Measurements from ENCODE around the gene KCNMB2. TPM values are rescaled to one million over a fixed set of nuclear protein-coding genes. Genes with fewer than 3 reads are reported as not detected.

The KCNMB2 gene
- total RNA-seq, 1 experiment from 2014 or later: not detected

DNA sequence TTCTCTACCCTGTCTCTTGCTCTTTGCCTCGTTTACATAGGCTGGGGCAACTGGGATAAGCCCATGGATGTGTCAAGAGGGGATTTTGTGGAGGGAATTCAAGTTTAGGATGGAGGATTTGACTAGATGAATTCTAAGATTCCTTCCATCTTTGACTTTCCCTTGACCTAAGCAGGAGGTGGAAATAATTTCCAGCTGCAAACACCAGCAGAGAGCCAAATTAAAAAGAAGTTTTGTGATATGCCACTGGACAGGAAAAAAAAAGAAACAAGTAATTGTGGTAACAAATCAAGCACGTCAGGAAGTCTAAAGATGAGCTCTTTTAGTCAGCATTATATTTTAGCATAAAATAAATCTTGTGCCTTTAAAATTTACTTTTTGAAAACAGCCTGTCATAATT is 49.8 kb downstream of the KCNMB2 start:
- ChIA-PET POLR2A (no interaction called here), CTCF (no interaction called here)
- no peaks in the 10 kb centered on the region for H3K4me1 Mint-ChIP-seq
- no peaks in the 10 kb centered on the region for H3K27me3 Mint-ChIP-seq (ENCODE audit: low read depth)
- H3K27ac Mint-ChIP-seq: no peak overlapping the region
- DNase-seq (ENCODE audit: low spot score) (no peak), ATAC-seq (no peak)
- H3K36me3 Mint-ChIP-seq: no peaks in the 10 kb centered on the region
- no peak for TF ChIP-seq ZNF138 (CRISPR knock-in tag; conservative IDR thresholded peaks at IDR 0.05)
- TF ChIP-seq MYBL2 (CRISPR knock-in tag; IDR thresholded peaks at IDR 0.05): no peak
- TF ChIP-seq ZNF423 (CRISPR knock-in tag; IDR thresholded peaks at IDR 0.05): no peak
- TF ChIP-seq, protein P1, sequence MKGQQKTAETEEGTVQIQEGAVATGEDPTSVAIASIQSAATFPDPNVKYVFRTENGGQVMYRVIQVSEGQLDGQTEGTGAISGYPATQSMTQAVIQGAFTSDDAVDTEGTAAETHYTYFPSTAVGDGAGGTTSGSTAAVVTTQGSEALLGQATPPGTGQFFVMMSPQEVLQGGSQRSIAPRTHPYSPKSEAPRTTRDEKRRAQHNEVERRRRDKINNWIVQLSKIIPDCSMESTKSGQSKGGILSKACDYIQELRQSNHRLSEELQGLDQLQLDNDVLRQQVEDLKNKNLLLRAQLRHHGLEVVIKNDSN (CRISPR knock-in tag; IDR thresholded peaks at IDR 0.05): no peak
- TF ChIP-seq, protein P2, sequence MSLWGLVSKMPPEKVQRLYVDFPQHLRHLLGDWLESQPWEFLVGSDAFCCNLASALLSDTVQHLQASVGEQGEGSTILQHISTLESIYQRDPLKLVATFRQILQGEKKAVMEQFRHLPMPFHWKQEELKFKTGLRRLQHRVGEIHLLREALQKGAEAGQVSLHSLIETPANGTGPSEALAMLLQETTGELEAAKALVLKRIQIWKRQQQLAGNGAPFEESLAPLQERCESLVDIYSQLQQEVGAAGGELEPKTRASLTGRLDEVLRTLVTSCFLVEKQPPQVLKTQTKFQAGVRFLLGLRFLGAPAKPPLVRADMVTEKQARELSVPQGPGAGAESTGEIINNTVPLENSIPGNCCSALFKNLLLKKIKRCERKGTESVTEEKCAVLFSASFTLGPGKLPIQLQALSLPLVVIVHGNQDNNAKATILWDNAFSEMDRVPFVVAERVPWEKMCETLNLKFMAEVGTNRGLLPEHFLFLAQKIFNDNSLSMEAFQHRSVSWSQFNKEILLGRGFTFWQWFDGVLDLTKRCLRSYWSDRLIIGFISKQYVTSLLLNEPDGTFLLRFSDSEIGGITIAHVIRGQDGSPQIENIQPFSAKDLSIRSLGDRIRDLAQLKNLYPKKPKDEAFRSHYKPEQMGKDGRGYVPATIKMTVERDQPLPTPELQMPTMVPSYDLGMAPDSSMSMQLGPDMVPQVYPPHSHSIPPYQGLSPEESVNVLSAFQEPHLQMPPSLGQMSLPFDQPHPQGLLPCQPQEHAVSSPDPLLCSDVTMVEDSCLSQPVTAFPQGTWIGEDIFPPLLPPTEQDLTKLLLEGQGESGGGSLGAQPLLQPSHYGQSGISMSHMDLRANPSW (CRISPR knock-in tag; conservative IDR thresholded peaks at IDR 0.05; ENCODE audit: low read depth): no peak
- no peak for TF ChIP-seq FOXJ3 (CRISPR knock-in tag; IDR thresholded peaks at IDR 0.05; ENCODE audit: borderline replicate concordance)
- TF ChIP-seq, protein P3, sequence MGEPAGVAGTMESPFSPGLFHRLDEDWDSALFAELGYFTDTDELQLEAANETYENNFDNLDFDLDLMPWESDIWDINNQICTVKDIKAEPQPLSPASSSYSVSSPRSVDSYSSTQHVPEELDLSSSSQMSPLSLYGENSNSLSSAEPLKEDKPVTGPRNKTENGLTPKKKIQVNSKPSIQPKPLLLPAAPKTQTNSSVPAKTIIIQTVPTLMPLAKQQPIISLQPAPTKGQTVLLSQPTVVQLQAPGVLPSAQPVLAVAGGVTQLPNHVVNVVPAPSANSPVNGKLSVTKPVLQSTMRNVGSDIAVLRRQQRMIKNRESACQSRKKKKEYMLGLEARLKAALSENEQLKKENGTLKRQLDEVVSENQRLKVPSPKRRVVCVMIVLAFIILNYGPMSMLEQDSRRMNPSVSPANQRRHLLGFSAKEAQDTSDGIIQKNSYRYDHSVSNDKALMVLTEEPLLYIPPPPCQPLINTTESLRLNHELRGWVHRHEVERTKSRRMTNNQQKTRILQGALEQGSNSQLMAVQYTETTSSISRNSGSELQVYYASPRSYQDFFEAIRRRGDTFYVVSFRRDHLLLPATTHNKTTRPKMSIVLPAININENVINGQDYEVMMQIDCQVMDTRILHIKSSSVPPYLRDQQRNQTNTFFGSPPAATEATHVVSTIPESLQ (CRISPR knock-in tag; IDR thresholded peaks at IDR 0.05): no peak
- no peak overlapping the region for H3K4me3 Mint-ChIP-seq
- peaks cover 3% of the 10 kb centered on the region for H3K9me3 Mint-ChIP-seq

DNA sequence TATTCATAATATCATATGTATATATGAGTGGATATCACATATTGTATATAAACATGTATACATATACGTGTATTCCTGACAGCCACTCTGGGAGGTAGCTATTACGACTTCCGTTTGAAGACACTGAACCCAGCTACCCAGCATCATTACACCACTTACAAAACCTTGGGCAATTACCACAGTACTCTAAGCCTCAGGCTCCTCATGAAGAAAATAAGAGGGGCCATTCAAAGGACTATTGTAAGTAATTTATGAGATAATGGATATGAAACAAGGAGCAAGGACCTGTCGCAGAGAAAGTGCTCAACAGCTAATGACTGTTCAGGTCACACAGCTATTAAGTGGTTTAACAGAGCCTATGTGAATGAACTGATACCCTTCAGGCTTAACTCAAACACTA is 52.4 kb downstream of the KCNMB2 start:
- H3K4me1 Mint-ChIP-seq: no peaks in the 10 kb centered on the region
- CTCF ChIA-PET: no interaction called here
- POLR2A ChIA-PET: no interaction called here
- no peak for DNase-seq (ENCODE audit: low spot score)
- no peak overlapping the region for H3K27ac Mint-ChIP-seq
- ATAC-seq: no peak
- no peaks in the 10 kb centered on the region for H3K36me3 Mint-ChIP-seq
- TF ChIP-seq FOXJ3 (CRISPR knock-in tag; IDR thresholded peaks at IDR 0.05; ENCODE audit: borderline replicate concordance) (no peak), PRRX2 (CRISPR knock-in tag; IDR thresholded peaks at IDR 0.05) (no peak), NFATC4 (CRISPR knock-in tag; IDR thresholded peaks at IDR 0.05) (no peak), SMAD4 (CRISPR knock-in tag; IDR thresholded peaks at IDR 0.05) (no peak), KAT7 (CRISPR knock-in tag; IDR thresholded peaks at IDR 0.05; ENCODE audit: borderline replicate concordance) (no peak), ESRRA (CRISPR knock-in tag; IDR thresholded peaks at IDR 0.05; ENCODE audit: borderline replicate concordance) (no peak), EMX1 (CRISPR knock-in tag; IDR thresholded peaks at IDR 0.05) (no peak)
- TF ChIP-seq, protein P4, sequence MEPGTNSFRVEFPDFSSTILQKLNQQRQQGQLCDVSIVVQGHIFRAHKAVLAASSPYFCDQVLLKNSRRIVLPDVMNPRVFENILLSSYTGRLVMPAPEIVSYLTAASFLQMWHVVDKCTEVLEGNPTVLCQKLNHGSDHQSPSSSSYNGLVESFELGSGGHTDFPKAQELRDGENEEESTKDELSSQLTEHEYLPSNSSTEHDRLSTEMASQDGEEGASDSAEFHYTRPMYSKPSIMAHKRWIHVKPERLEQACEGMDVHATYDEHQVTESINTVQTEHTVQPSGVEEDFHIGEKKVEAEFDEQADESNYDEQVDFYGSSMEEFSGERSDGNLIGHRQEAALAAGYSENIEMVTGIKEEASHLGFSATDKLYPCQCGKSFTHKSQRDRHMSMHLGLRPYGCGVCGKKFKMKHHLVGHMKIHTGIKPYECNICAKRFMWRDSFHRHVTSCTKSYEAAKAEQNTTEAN (CRISPR knock-in tag; IDR thresholded peaks at IDR 0.05): no peak
- TF ChIP-seq, protein P5, sequence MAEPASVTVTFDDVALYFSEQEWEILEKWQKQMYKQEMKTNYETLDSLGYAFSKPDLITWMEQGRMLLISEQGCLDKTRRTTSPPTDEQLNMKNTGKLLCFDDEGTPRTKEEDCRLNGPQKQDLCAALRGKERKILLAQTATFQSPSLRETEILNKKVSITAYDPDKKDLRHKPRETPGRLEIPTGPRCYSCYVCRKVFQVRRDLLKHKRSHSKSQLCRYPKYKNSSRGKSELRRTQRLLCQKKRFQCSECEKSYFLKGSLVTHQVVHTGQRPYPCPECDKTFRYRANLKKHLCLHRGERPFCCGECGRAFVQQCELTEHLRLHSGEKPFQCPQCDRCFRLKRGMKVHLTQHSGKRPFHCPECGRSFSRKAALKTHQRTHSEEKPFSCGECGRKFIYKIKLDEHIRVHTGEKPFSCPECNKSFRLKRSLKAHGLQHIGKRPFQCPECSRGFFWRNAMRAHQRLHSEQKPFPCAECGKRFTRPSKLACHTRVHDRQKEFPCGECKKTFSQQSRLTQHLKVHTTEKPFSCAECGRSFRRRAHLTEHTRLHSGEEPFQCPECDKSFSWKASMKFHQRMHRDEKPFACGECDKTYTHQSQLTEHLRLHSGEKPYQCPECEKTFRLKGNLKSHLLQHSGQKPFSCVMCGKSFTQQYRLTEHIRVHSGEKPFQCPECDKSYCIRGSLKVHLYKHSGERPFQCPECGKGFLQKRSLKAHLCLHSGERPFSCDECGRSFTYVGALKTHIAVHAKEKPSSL (CRISPR knock-in tag; conservative IDR thresholded peaks at IDR 0.05): no peak
- TF ChIP-seq, protein P6, sequence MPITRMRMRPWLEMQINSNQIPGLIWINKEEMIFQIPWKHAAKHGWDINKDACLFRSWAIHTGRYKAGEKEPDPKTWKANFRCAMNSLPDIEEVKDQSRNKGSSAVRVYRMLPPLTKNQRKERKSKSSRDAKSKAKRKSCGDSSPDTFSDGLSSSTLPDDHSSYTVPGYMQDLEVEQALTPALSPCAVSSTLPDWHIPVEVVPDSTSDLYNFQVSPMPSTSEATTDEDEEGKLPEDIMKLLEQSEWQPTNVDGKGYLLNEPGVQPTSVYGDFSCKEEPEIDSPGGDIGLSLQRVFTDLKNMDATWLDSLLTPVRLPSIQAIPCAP (CRISPR knock-in tag; IDR thresholded peaks at IDR 0.05): no peak
- TF ChIP-seq, protein P7, sequence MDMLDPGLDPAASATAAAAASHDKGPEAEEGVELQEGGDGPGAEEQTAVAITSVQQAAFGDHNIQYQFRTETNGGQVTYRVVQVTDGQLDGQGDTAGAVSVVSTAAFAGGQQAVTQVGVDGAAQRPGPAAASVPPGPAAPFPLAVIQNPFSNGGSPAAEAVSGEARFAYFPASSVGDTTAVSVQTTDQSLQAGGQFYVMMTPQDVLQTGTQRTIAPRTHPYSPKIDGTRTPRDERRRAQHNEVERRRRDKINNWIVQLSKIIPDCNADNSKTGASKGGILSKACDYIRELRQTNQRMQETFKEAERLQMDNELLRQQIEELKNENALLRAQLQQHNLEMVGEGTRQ (CRISPR knock-in tag; IDR thresholded peaks at IDR 0.05): no peak
- TF ChIP-seq, protein P3 (CRISPR knock-in tag; IDR thresholded peaks at IDR 0.05): no peak
- TF ChIP-seq, protein P8, sequence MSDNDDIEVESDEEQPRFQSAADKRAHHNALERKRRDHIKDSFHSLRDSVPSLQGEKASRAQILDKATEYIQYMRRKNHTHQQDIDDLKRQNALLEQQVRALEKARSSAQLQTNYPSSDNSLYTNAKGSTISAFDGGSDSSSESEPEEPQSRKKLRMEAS (CRISPR knock-in tag; IDR thresholded peaks at IDR 0.05): no peak
- H3K4me3 Mint-ChIP-seq: no peak overlapping the region
- no peaks in the 10 kb centered on the region for H3K9me3 Mint-ChIP-seq
- no peaks in the 10 kb centered on the region for H3K27me3 Mint-ChIP-seq (ENCODE audit: low read depth)
